MM.1S (cell line): ENCODE results near the gene HDAC9.

Experiments
- CTCF ChIP-seq: fragments of 300-600 bp; sonication (generic); IDR thresholded peaks from 2 replicates; pipeline ENCODE4 v1.5.1; 2016; ENCODE audit warnings: antibody characterized with exemption, low read length, mixed read lengths
- EZH2 ChIP-seq: fragments of 300-600 bp; sonication (generic); optimal IDR thresholded peaks from 2 replicates; pipeline ENCODE3; 2017; ENCODE audit warnings: low read depth, mild to moderate bottlenecking, antibody characterized with exemption, low read length, mixed read lengths
- EZH2phosphoT487 ChIP-seq: fragments of 300-600 bp; sonication (generic); IDR thresholded peaks from 2 replicates; pipeline ENCODE4 v1.6.1; 2018; ENCODE audit warnings: antibody characterized with exemption, low read length

- TF ChIP-seq CTCF (no peak), EZH2phosphoT487 (no peak), EZH2 (no peak)
Observed at GRCh38 chr7:18996583-18996982, 501.0 kb downstream of the HDAC9 start.
